H9 (cell line): ENCODE measurements around the gene REV1. TPM values are rescaled to one million over a fixed set of nuclear protein-coding genes. Genes with fewer than 3 reads are reported as not detected.

Experiments used
- DNase-seq: peaks from one replicate; pipeline ENCODE4 v3.0.0-alpha.2; 2017
- H2AFZ ChIP-seq: one replicate; pipeline ENCODE4 v1.6.1; 2013; ENCODE audit warnings: mild to moderate bottlenecking, low read length, control low read depth, moderate library complexity
- H2AK5ac ChIP-seq: 2 replicates; pipeline ENCODE4 v1.6.1; 2013; ENCODE audit warnings: low read length, control low read depth, mixed read lengths; ENCODE audit not compliant: insufficient read length
- H2BK120ac ChIP-seq: one replicate; pipeline ENCODE4 v1.6.1; 2013; ENCODE audit warnings: low read depth, mild to moderate bottlenecking, low read length, control low read depth, inconsistent platforms; ENCODE audit not compliant: poor library complexity, severe bottlenecking
- H2BK12ac ChIP-seq: 2 replicates; pipeline ENCODE4 v1.6.1; 2013; ENCODE audit warnings: low read length, control low read depth, mixed read lengths, low read depth; ENCODE audit not compliant: insufficient read length
- H2BK15ac ChIP-seq: 2 replicates; pipeline ENCODE4 v1.6.1; 2013; ENCODE audit warnings: low read depth, low read length, control low read depth
- H2BK20ac ChIP-seq: one replicate; pipeline ENCODE4 v1.6.1; 2013; ENCODE audit warnings: low read depth, mild to moderate bottlenecking, low read length, control low read depth, inconsistent platforms; ENCODE audit not compliant: poor library complexity, severe bottlenecking
- H2BK5ac ChIP-seq: 2 replicates; pipeline ENCODE4 v1.6.1; 2013; ENCODE audit warnings: low read length, control low read depth, mixed read lengths; ENCODE audit not compliant: insufficient read length
- H3K14ac ChIP-seq: 2 replicates; pipeline ENCODE4 v1.6.1; 2013; ENCODE audit warnings: low read length, control low read depth; ENCODE audit not compliant: insufficient read depth
- H3K18ac ChIP-seq: 2 replicates; pipeline ENCODE4 v1.6.1; 2013; ENCODE audit warnings: low read depth, mild to moderate bottlenecking, mixed read lengths, low read length, control low read depth; ENCODE audit not compliant: insufficient read length
- H3K23ac ChIP-seq: 2 replicates; pipeline ENCODE4 v1.6.1; 2013; ENCODE audit warnings: low read length, control low read depth, mixed read lengths, low read depth; ENCODE audit not compliant: insufficient read length
- H3K23me2 ChIP-seq: 2 replicates; pipeline ENCODE4 v1.6.1; 2013; ENCODE audit warnings: low read depth, mild to moderate bottlenecking, mixed read lengths, low read length, control low read depth; ENCODE audit not compliant: insufficient read length, poor library complexity, severe bottlenecking
- H3K27ac ChIP-seq: 2 replicates; pipeline ENCODE4 v1.5.1; 2013; ENCODE audit warnings: low read length, control low read depth, mixed read lengths, low read depth; ENCODE audit not compliant: insufficient read length
- H3K27me3 ChIP-seq: 2 replicates; pipeline ENCODE4 v1.6.1; 2013; ENCODE audit warnings: low read length, control low read depth, inconsistent platforms; ENCODE audit not compliant: insufficient read depth
- H3K4ac ChIP-seq: 2 replicates; pipeline ENCODE4 v1.6.1; 2013; ENCODE audit warnings: low read depth, mild to moderate bottlenecking, control low read depth, inconsistent platforms, low read length, moderate library complexity
- H3K4me1 ChIP-seq: 2 replicates; pipeline ENCODE4 v1.6.1; 2013; ENCODE audit warnings: low read length, control low read depth, inconsistent platforms; ENCODE audit not compliant: insufficient read depth
- H3K4me2 ChIP-seq: 2 replicates; pipeline ENCODE4 v1.6.1; 2013; ENCODE audit warnings: low read length, control low read depth, mixed read lengths; ENCODE audit not compliant: insufficient read length, insufficient read depth
- H3K56ac ChIP-seq: 2 replicates; pipeline ENCODE4 v1.6.1; 2013; ENCODE audit warnings: low read depth, mild to moderate bottlenecking, mixed read lengths, low read length, control low read depth; ENCODE audit not compliant: insufficient read length
- H3K79me1 ChIP-seq: 2 replicates; pipeline ENCODE4 v1.6.1; 2013; ENCODE audit warnings: low read depth, mild to moderate bottlenecking, moderate library complexity, low read length, control low read depth, inconsistent platforms; ENCODE audit not compliant: insufficient read depth, poor library complexity, severe bottlenecking
- H3K79me2 ChIP-seq: 2 replicates; pipeline ENCODE4 v1.6.1; 2013; ENCODE audit warnings: low read length, control low read depth, inconsistent platforms; ENCODE audit not compliant: insufficient read depth
- H3K9ac ChIP-seq: 2 replicates; pipeline ENCODE4 v1.6.1; 2013; ENCODE audit warnings: low read length, control low read depth, mixed read lengths; ENCODE audit not compliant: insufficient read length; ENCODE audit errors: extremely low read depth
- H3K9me3 ChIP-seq: one replicate; pipeline ENCODE4 v1.6.1; 2013; ENCODE audit warnings: low read depth, low read length, inconsistent platforms; ENCODE audit not compliant: control insufficient read depth
- H3T11ph ChIP-seq: one replicate; pipeline ENCODE4 v1.6.1; 2013; ENCODE audit warnings: mild to moderate bottlenecking, low read length, control low read depth, inconsistent platforms
- H4K20me1 ChIP-seq: one replicate; pipeline ENCODE4 v1.6.1; 2013; ENCODE audit not compliant: control insufficient read depth, insufficient read length, insufficient read depth
- H4K5ac ChIP-seq: 2 replicates; pipeline ENCODE4 v1.6.1; 2013; ENCODE audit warnings: low read depth, mild to moderate bottlenecking, mixed read lengths, low read length, control low read depth; ENCODE audit not compliant: insufficient read length
- H4K8ac ChIP-seq: replicated peaks from 2 replicates; pipeline ENCODE4 v1.6.1; 2013; ENCODE audit warnings: low read length, control low read depth, mixed read lengths, low read depth; ENCODE audit not compliant: insufficient read length
- H4K91ac ChIP-seq: 2 replicates; pipeline ENCODE4 v1.6.1; 2013; ENCODE audit warnings: low read depth, mild to moderate bottlenecking, moderate library complexity, mixed read lengths, low read length, control low read depth; ENCODE audit not compliant: insufficient read length
- H3K27ac Mint-ChIP-seq, 3 experiments: 2 replicates in 2 of 3; 3 replicates in 1 of 3; pipeline ENCODE4 v1.8.0; 2020 to 2021; ENCODE audit warnings: mixed read lengths in 3 of 3, mild to moderate bottlenecking in 1 of 3, moderate library complexity in 1 of 3
- H3K27me3 Mint-ChIP-seq: 2 replicates; pipeline ENCODE4 v1.8.0; 2021; ENCODE audit warnings: low read depth, mild to moderate bottlenecking, moderate library complexity, mixed read lengths
- H3K36me3 Mint-ChIP-seq, 3 experiments: 2 replicates in 2 of 3; 3 replicates in 1 of 3; pipeline ENCODE4 v1.8.0; 2020 to 2021; ENCODE audit warnings: low read depth in 3 of 3, mixed read lengths in 3 of 3; ENCODE audit not compliant: insufficient read depth in 1 of 3
- H3K4me1 Mint-ChIP-seq, 2 experiments: 2 replicates each; pipeline ENCODE4 v1.8.0; 2020; ENCODE audit warnings: mixed read lengths in 2 of 2
- H3K4me3 Mint-ChIP-seq, 2 experiments: 2 replicates in 1 of 2; 3 replicates in 1 of 2; pipeline ENCODE4 v1.8.0; 2020 to 2021; ENCODE audit warnings: mild to moderate bottlenecking in 2 of 2, mixed read lengths in 2 of 2, moderate library complexity in 1 of 2
- H3K9me3 Mint-ChIP-seq, 2 experiments: 2 replicates in 1 of 2; 3 replicates in 1 of 2; pipeline ENCODE4 v1.8.0; 2020; ENCODE audit warnings: mild to moderate bottlenecking in 2 of 2, mixed read lengths in 2 of 2, moderate library complexity in 1 of 2
- CTCF ChIP-seq: fragments of 200-600 bp; sonication (generic); conservative IDR thresholded peaks from 3 replicates; pipeline ENCODE4 v1.8.0; 2021; ENCODE audit warnings: antibody characterized with exemption, mild to moderate bottlenecking
- WGBS: extraction: QIAGEN DNeasy Blood & Tissue Kit; methylation state at CpG from one replicate; pipeline ENCODE4 v1.1.7; 2013; ENCODE audit warnings: missing lambda C conversion rate, low lambda C conversion rate, mixed read lengths; ENCODE audit not compliant: insufficient read length; ENCODE audit errors: extremely low coverage; 5-methylcytosine and 5-hydroxymethylcytosine counted together
- total RNA-seq: library from RNA; stranded (reverse); gene quantifications from 2 replicates; pipeline ENCODE4 v1.2.1, GENCODE V29; 2021

The REV1 gene
- total RNA-seq, 1 experiment from 2014 or later = 41.6 TPM

DNA sequence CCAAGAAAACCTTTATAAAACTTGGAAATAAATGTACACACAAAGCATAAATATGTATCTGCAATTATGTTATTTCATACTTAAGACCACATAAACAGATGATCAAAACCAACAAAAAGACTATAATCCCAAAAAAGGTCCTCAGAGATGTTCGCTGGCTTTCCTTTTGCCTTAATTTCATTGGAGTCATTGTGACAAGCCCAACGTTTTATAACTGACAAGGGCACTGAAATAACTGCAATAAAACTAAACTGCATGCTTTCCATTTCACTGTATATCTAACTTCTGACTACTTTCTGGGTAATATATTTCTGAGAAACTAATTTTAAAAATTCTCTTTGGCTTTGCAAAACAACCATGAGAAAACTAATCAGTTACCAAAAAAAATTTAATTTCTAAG lies 56.5 kb downstream of the REV1 start:
- Histone ChIP-seq H3K4me2 (no peak overlapping the region), H3K14ac (no peak overlapping the region), H2BK120ac (no peak overlapping the region), H3K27me3 (no peaks in the 10 kb centered on the region), H3T11ph (no peak overlapping the region), H3K27ac (no peak overlapping the region), H4K8ac (no peak overlapping the region), H2BK5ac (no peak overlapping the region), H3K9me3 (no peaks in the 10 kb centered on the region), H3K79me2 (peaks cover 2% of the 10 kb centered on the region; the same call in 1 of the 2 replicates), H3K4ac (no peak overlapping the region), H2AK5ac (no peak overlapping the region), H3K56ac (no peak overlapping the region), H4K5ac (no peak overlapping the region), H3K4me1 (no peaks in the 10 kb centered on the region), H3K23me2 (no peaks in the 10 kb centered on the region), H2BK15ac (no peak overlapping the region), H4K20me1 (no peaks in the 10 kb centered on the region), H2AFZ (no peak overlapping the region), H2BK20ac (no peak overlapping the region), H3K79me1 (no peaks in the 10 kb centered on the region), H4K91ac (no peak overlapping the region), H2BK12ac (no peak overlapping the region), H3K18ac (no peak overlapping the region), H3K9ac (no peak overlapping the region), H3K23ac (no peak overlapping the region)
- no peak for DNase-seq
- WGBS = no CpG with 5 or more reads among the region's 2 CpGs
- H3K36me3 Mint-ChIP-seq = peaks cover 14 to 47% (median 42%) of the 10 kb centered on the region in 3 experiments; a peak in 6 of 7 replicates
- no peaks in the 10 kb centered on the region for H3K27me3 Mint-ChIP-seq
- no peak overlapping the region for H3K4me3 Mint-ChIP-seq
- H3K27ac Mint-ChIP-seq = no peak overlapping the region
- TF ChIP-seq CTCF = no peak
- H3K4me1 Mint-ChIP-seq = peaks cover 0 to 3% of the 10 kb centered on the region in 2 experiments; a peak in 2 of 4 replicates
- H3K9me3 Mint-ChIP-seq = no peaks in the 10 kb centered on the region
